ENCODE data around the gene NME7. TPM values are rescaled to one million over a fixed set of nuclear protein-coding genes. Genes with fewer than 3 reads are reported as not detected.
A peak's percentile ranks its signal among the peaks of the same experiment; 100 is the strongest.

NME7 gene
- total and polyA plus RNA-seq, 4 donors = 6.2 to 43.7 (median 18.0) TPM

DNA sequence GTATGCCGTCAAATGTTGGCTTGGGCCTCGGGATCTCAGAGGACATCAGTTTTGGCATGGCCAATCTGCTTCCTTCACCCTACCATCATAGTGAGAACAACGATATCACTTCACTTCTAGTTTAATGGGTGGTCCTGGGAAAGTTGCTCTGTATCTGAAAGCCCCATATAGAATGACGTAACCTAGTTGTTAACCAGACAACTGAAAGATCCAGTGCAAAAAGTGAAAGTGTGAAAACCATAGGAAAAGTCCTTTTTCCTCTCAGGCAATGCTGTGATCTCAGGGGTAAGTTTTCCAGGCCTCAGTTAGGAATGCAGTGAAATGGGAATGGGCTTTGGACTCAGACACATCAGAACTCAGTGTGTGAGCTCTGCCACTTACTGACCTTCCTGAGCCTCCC lies 279.7 kb downstream of the NME7 start:
- H3K27me3 ChIP-seq (ENCODE audit: control insufficient read depth in 3 of 3, insufficient read depth in 3 of 3, low read length in 2 of 3) = no peaks in the 10 kb centered on the region
- 94% methylated on average over 4 of the region's 4 CpGs for WGBS, 2 donors
- no peak for TF ChIP-seq CTCF (IDR thresholded peaks at IDR 0.05; ENCODE audit: control extremely low read depth, extremely low read depth)

GRCh38 chr1:169086603-169087455 lies 280.8 kb downstream of the NME7 start:
- Histone ChIP-seq H3K4me1 (ENCODE audit: control insufficient read depth in 5 of 5, insufficient read depth in 5 of 5, low read length in 5 of 5) (peaks cover 0 to 18% (median 4%) of the 10 kb centered on the region in 5 donors), H3K27me3 (ENCODE audit: control insufficient read depth in 3 of 3, insufficient read depth in 3 of 3, low read length in 2 of 3) (no peaks in the 10 kb centered on the region), H3K9me3 (ENCODE audit: control insufficient read depth in 4 of 4, insufficient read depth in 3 of 4, low read length in 3 of 4) (no peaks in the 10 kb centered on the region), H3K9ac (ENCODE audit: insufficient read depth in 1 of 2, low read length in 2 of 2) (no peak overlapping the region), H3K36me3 (ENCODE audit: control insufficient read depth in 4 of 4, insufficient read depth in 4 of 4, low read length in 4 of 4) (no peaks in the 10 kb centered on the region), H3K4me3 (no peak overlapping the region), H3K27ac (ENCODE audit: low read depth in 1 of 2, low read length in 1 of 2) (peak overlapping the region in 1 of 2 donors; percentile 17)
- ATAC-seq (ENCODE audit: insufficient read depth, low FRiP score) = no peak
- no peak for TF ChIP-seq CTCF (IDR thresholded peaks at IDR 0.05; ENCODE audit: control extremely low read depth, extremely low read depth)
- DNase-seq = peak; percentile 41 to 88 (median 85)
- 87 to 91% methylated on average over 3 of the region's 3 CpGs for WGBS, 2 donors

More for the DNA sequence above, 279.7 kb downstream of the NME7 start:
- H3K9me3 ChIP-seq (ENCODE audit: control insufficient read depth in 4 of 4, insufficient read depth in 3 of 4, low read length in 3 of 4) = no peaks in the 10 kb centered on the region
- no peak overlapping the region for H3K9ac ChIP-seq (ENCODE audit: insufficient read depth in 1 of 2, low read length in 2 of 2)
- no peak overlapping the region for H3K4me3 ChIP-seq
- no peak for DNase-seq
- ATAC-seq (ENCODE audit: insufficient read depth, low FRiP score) = no peak
- peaks cover 0 to 18% (median 4%) of the 10 kb centered on the region in 5 donors for H3K4me1 ChIP-seq (ENCODE audit: control insufficient read depth in 5 of 5, insufficient read depth in 5 of 5, low read length in 5 of 5)
- no peaks in the 10 kb centered on the region for H3K36me3 ChIP-seq (ENCODE audit: control insufficient read depth in 4 of 4, insufficient read depth in 4 of 4, low read length in 4 of 4)
- no peak overlapping the region for H3K27ac ChIP-seq (ENCODE audit: low read depth in 1 of 2, low read length in 1 of 2)

GRCh38 chr1:169085911-169086310 lies 281.7 kb downstream of the NME7 start:
- H3K27me3 ChIP-seq (ENCODE audit: control insufficient read depth in 3 of 3, insufficient read depth in 3 of 3, low read length in 2 of 3) = no peaks in the 10 kb centered on the region
- no peak for DNase-seq
- H3K9ac ChIP-seq (ENCODE audit: insufficient read depth in 1 of 2, low read length in 2 of 2) = no peak overlapping the region
- no peaks in the 10 kb centered on the region for H3K36me3 ChIP-seq (ENCODE audit: control insufficient read depth in 4 of 4, insufficient read depth in 4 of 4, low read length in 4 of 4)
- H3K9me3 ChIP-seq (ENCODE audit: control insufficient read depth in 4 of 4, insufficient read depth in 3 of 4, low read length in 3 of 4) = no peaks in the 10 kb centered on the region
- no peak for TF ChIP-seq CTCF (IDR thresholded peaks at IDR 0.05; ENCODE audit: control extremely low read depth, extremely low read depth)
- H3K4me1 ChIP-seq (ENCODE audit: control insufficient read depth in 5 of 5, insufficient read depth in 5 of 5, low read length in 5 of 5) = peaks cover 0 to 18% (median 4%) of the 10 kb centered on the region in 5 donors
- no peak overlapping the region for H3K27ac ChIP-seq (ENCODE audit: low read depth in 1 of 2, low read length in 1 of 2)
- 40 to 51% methylated on average over 2 of the region's 2 CpGs for WGBS, 2 donors
- no peak overlapping the region for H3K4me3 ChIP-seq
- ATAC-seq (ENCODE audit: insufficient read depth, low FRiP score) = no peak

Other genes with a start within 250 kb of the NME7 start
- 10 to 100 TPM; 22.1 to 31.5 TPM for gene BLZF1, start 398 bp upstream of the NME7 start, total RNA-seq
- gene BLZF1, start 398 bp upstream of the NME7 start, polyA plus RNA-seq = 10 to 100 TPM in 1 of 2 donors, 1 to 10 TPM in 1; 8.0 to 11.0 TPM
- 1 to 10 TPM; 4.8 to 5.7 TPM for gene CCDC181, start 59.7 kb upstream of the NME7 start, total RNA-seq
- gene CCDC181, start 59.7 kb upstream of the NME7 start, polyA plus RNA-seq = 1 to 10 TPM; 2.9 to 4.5 TPM
- 10 to 100 TPM; 15.6 to 23.1 TPM for gene SLC19A2, start 118.1 kb upstream of the NME7 start, total RNA-seq
- gene SLC19A2, start 118.1 kb upstream of the NME7 start, polyA plus RNA-seq = 10 to 100 TPM; 16.0 to 18.7 TPM
- 1 to 10 TPM in 1 of 2 donors, under 1 TPM in 1; 0.74 to 3.4 TPM for gene F5, start 218.7 kb upstream of the NME7 start, total RNA-seq
- gene F5, start 218.7 kb upstream of the NME7 start, polyA plus RNA-seq = 1 to 10 TPM; 1.5 to 5.3 TPM

Measured in lung (tissue), 12 donors.